Placental pericyte (primary cell): Measurements from ENCODE around the gene EIF2S2. TPM values are rescaled to one million over a fixed set of nuclear protein-coding genes. Genes with fewer than 3 reads are reported as not detected.

Experiments used
- small RNA-seq: library from RNA; depleted of rRNA; stranded (forward); fragments of <200 nt; gene quantifications from one replicate; pipeline ENCODE3, GENCODE V24; 2012; ENCODE audit warnings: low replicate concordance
- total RNA-seq: library from RNA; depleted of rRNA; stranded (reverse); fragments of >200 nt; gene quantifications from 2 replicates; pipeline ENCODE4 v1.2.3, GENCODE V29; 2012

The EIF2S2 gene
- total RNA-seq, result 79.0 and 172 TPM in 2 replicates

GRCh38 chr20:34111702-34112599 lies at the start of gene EIF2S2:
Gene EIF2S2 (minus strand): TSS chr20:34112243. CDS start chr20:34112110, 133 bp downstream.

Small RNA genes within 50 kb of the gene (small RNA-seq; reads per million reads assigned to genes)
- not detected for gene MIR4755

Other genes starting within 250 kb of the EIF2S2 start
- 81.4 and 87.2 TPM in 2 replicates for gene RALY, start 118.3 kb downstream of the EIF2S2 start, total RNA-seq
- not detected in 2 replicates for gene ASIP, start 129.2 kb upstream of the EIF2S2 start, total RNA-seq
- gene AHCY, start 191.1 kb upstream of the EIF2S2 start, total RNA-seq, result 133 and 135 TPM in 2 replicates